Measurements from ENCODE around the gene GATA2.

GATA2 gene

DNA sequence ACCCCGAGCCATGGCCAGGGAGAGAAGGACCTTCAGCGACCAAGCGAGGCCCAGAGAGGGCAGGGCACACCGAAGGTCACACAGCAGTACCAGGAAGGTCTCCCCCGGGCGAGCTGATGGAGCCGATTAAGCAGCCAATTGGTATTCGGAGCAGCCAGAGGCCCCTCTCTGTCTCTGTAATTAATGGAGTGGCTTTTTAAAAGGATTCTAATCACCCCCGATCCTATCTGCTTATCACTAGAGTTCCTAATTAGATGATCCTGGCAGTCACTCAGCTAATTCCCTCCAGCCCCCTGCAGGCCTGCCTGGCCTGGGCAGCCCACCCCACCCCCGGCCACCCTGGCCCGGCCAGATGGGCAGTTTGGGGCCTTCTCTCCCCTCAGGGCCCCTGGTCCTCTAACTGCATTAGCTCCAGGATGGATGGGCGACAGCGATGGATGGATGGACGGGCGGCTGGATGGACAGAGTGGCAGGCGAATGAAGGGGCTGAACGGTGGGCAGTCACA is 24.7 kb downstream of the GATA2 start:
- H3K9ac ChIP-seq (ENCODE audit: low read length): no peak overlapping the region
- no peak overlapping the region for H4K8ac ChIP-seq (ENCODE audit: low read depth, low read length)
- no peak overlapping the region for H4K12ac ChIP-seq (ENCODE audit: low read depth, low read length)
- H3K79me2 ChIP-seq (ENCODE audit: control insufficient read depth, insufficient read depth, low read length, poor library complexity): no peaks in the 10 kb centered on the region
- no peaks in the 10 kb centered on the region for H3K79me1 ChIP-seq (ENCODE audit: low read length)
- H3K4me2 ChIP-seq (ENCODE audit: low read length): no peak overlapping the region
- H3K27me3 ChIP-seq (ENCODE audit: insufficient read depth, low read length): no peaks in the 10 kb centered on the region
- H4K91ac ChIP-seq (ENCODE audit: low read depth, low read length): no peak overlapping the region
- H2AK5ac ChIP-seq (ENCODE audit: low read length): no peak overlapping the region
- no peak overlapping the region for H3K27ac ChIP-seq (ENCODE audit: low read depth, low read length)
- no peak overlapping the region for H3K4me3 ChIP-seq (ENCODE audit: low read depth, low read length)
- no peak overlapping the region for H2BK12ac ChIP-seq (ENCODE audit: low read length)
- H2AFZ ChIP-seq (ENCODE audit: insufficient read depth, low read length, poor library complexity): no peak overlapping the region
- H3K23ac ChIP-seq (ENCODE audit: low read length): no peak overlapping the region
- H3K36me3 ChIP-seq (ENCODE audit: control insufficient read depth in 1 of 2, insufficient read depth in 2 of 2, low read length in 2 of 2): no peaks in the 10 kb centered on the region
- H3K18ac ChIP-seq (ENCODE audit: low read length): no peak overlapping the region
- H3K4ac ChIP-seq (ENCODE audit: low read depth, low read length): no peak overlapping the region
- peaks cover 2% of the 10 kb centered on the region for H3K9me3 ChIP-seq (ENCODE audit: insufficient read depth, low read depth, low read length)
- no peak overlapping the region for H2BK120ac ChIP-seq (ENCODE audit: insufficient read depth, low read length, poor library complexity)
- no CpG with 5 or more reads among the region's 17 CpGs for WGBS (ENCODE audit: extremely low coverage, insufficient coverage, insufficient read length)
- H2BK5ac ChIP-seq (ENCODE audit: low read depth, low read length, poor library complexity): no peak overlapping the region
- H3K4me1 ChIP-seq (ENCODE audit: control insufficient read depth in 1 of 2, insufficient read depth in 2 of 2, low read length in 2 of 2): no peaks in the 10 kb centered on the region
- no peak overlapping the region for H3K14ac ChIP-seq (ENCODE audit: low read length)
- no peak for DNase-seq

DNA sequence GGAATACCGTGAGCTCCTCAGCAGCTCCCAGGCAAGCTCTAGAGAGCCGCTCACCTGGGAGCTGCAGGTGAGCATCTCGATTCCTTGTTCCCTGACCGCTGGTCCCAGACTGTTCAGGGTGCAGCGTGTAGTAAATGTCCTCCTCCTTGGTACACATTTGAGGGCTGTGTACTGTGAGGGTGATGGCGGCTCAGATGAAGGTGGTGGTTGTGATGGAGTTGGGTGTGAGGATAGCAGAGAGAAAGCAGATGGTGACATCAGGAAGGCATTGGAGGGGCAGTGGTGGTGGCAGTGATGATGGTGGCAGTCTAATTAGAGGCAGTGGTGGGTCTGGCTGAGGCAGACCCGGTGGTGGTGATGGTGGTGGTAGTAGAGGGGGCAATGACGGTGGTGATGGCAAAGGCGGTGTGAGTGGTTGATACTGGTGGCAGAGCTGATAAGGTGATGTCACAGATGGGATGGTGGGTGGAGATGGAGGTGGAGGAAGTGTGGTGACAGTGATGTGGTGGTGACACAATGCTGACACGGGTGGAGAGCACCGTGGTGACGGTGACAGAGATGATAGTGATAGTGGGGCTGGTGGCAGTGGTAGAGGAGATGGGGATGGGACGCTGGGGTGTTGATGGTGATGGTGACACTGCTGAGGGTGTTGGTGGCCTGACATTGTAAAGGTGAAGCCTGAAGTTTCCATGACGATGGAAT is 26.0 kb downstream of the GATA2 start, which contains the start of gene DNAJB8:
Gene DNAJB8, minus strand, starts transcription at position 51 of the 702 bp plus-strand sequence. CDS start 3,645 bp downstream, outside the sequence.
- Histone ChIP-seq H3K14ac (ENCODE audit: low read length) (no peak within 1 kb of the TSS), H4K91ac (ENCODE audit: low read depth, low read length) (peak within 1 kb of the TSS; percentile 2), H3K23ac (ENCODE audit: low read length) (no peak within 1 kb of the TSS), H3K18ac (ENCODE audit: low read length) (no peak within 1 kb of the TSS), H2AFZ (ENCODE audit: insufficient read depth, low read length, poor library complexity) (no peak within 1 kb of the TSS), H2AK5ac (ENCODE audit: low read length) (no peak within 1 kb of the TSS), H4K12ac (ENCODE audit: low read depth, low read length) (no peak within 1 kb of the TSS), H3K4ac (ENCODE audit: low read depth, low read length) (no peak within 1 kb of the TSS), H2BK12ac (ENCODE audit: low read length) (no peak within 1 kb of the TSS), H2BK120ac (ENCODE audit: insufficient read depth, low read length, poor library complexity) (no peak within 1 kb of the TSS), H3K27ac (ENCODE audit: low read depth, low read length) (no peak within 1 kb of the TSS), H3K79me2 (ENCODE audit: control insufficient read depth, insufficient read depth, low read length, poor library complexity) (no peaks in the 10 kb centered on the region), H2BK5ac (ENCODE audit: low read depth, low read length, poor library complexity) (no peak within 1 kb of the TSS), H3K9me3 (ENCODE audit: insufficient read depth, low read depth, low read length) (peaks cover 3% of the 10 kb centered on the region), H3K4me2 (ENCODE audit: low read length) (no peak within 1 kb of the TSS), H3K27me3 (ENCODE audit: insufficient read depth, low read length) (no peaks in the 10 kb centered on the region), H3K36me3 (ENCODE audit: control insufficient read depth in 1 of 2, insufficient read depth in 2 of 2, low read length in 2 of 2) (no peaks in the 10 kb centered on the region), H3K4me1 (ENCODE audit: control insufficient read depth in 1 of 2, insufficient read depth in 2 of 2, low read length in 2 of 2) (no peaks in the 10 kb centered on the region), H4K8ac (ENCODE audit: low read depth, low read length) (no peak within 1 kb of the TSS), H3K4me3 (ENCODE audit: low read depth, low read length) (no peak within 1 kb of the TSS), H3K9ac (ENCODE audit: low read length) (no peak within 1 kb of the TSS), H3K79me1 (ENCODE audit: low read length) (no peaks in the 10 kb centered on the region)
- WGBS (ENCODE audit: extremely low coverage, insufficient coverage, insufficient read length): no CpG with 5 or more reads among the region's 14 CpGs
- no peak for DNase-seq

DNA sequence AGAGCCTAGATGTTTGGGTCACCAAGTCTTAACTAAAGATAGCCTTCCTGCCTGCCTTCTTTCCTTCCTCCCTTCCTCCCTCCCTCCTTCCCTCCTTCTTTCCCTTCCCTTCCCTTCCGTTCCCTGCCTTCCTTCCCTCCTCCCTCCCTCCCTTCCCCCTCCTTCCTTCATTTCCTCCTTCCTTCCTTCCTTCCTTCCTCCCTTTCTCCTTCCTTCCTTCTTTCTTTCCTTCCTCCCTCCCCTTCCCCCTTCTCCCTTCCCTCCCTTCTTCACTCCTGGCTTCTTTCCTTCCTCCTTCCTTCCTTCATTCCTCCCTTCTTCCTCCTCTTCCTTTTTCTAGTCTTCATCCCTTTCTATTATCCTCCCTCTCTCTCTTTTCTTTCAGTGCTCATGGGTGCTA is 28.3 kb downstream of the GATA2 start:
- no peak overlapping the region for H4K8ac ChIP-seq (ENCODE audit: low read depth, low read length)

DNA sequence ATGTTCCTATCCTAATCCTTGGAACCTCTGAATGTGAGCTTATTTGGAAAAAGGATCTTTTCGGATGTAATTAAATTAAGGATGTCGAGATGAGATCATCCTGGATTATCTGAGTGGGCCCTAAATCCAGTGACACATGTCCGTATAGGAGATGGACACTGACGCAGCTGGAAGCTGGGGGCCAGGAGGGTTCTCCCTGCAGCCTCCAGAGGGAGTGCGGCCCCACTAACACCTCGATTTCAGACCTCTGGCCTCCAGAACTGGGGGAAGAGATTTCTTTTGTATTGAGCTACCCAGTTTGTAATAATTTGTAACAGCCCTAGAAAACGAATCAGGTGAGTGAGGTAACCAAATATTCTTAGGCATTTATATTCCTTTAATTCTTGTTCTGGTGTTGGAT is 28.8 kb downstream of the GATA2 start:
- Histone ChIP-seq H3K4me3 (ENCODE audit: low read depth, low read length) (no peak overlapping the region), H3K79me1 (ENCODE audit: low read length) (no peaks in the 10 kb centered on the region), H2BK5ac (ENCODE audit: low read depth, low read length, poor library complexity) (no peak overlapping the region), H3K14ac (ENCODE audit: low read length) (no peak overlapping the region), H4K91ac (ENCODE audit: low read depth, low read length) (no peak overlapping the region), H3K4me1 (ENCODE audit: control insufficient read depth in 1 of 2, insufficient read depth in 2 of 2, low read length in 2 of 2) (no peaks in the 10 kb centered on the region), H3K36me3 (ENCODE audit: control insufficient read depth in 1 of 2, insufficient read depth in 2 of 2, low read length in 2 of 2) (no peaks in the 10 kb centered on the region), H4K8ac (ENCODE audit: low read depth, low read length) (no peak overlapping the region), H3K9ac (ENCODE audit: low read length) (no peak overlapping the region), H3K23ac (ENCODE audit: low read length) (no peak overlapping the region), H2AFZ (ENCODE audit: insufficient read depth, low read length, poor library complexity) (no peak overlapping the region), H3K9me3 (ENCODE audit: insufficient read depth, low read depth, low read length) (peaks cover 3% of the 10 kb centered on the region), H3K4ac (ENCODE audit: low read depth, low read length) (no peak overlapping the region), H2BK120ac (ENCODE audit: insufficient read depth, low read length, poor library complexity) (no peak overlapping the region), H3K79me2 (ENCODE audit: control insufficient read depth, insufficient read depth, low read length, poor library complexity) (no peaks in the 10 kb centered on the region), H2BK12ac (ENCODE audit: low read length) (no peak overlapping the region), H3K27me3 (ENCODE audit: insufficient read depth, low read length) (no peaks in the 10 kb centered on the region), H3K18ac (ENCODE audit: low read length) (no peak overlapping the region), H2AK5ac (ENCODE audit: low read length) (no peak overlapping the region), H3K27ac (ENCODE audit: low read depth, low read length) (no peak overlapping the region), H3K4me2 (ENCODE audit: low read length) (no peak overlapping the region), H4K12ac (ENCODE audit: low read depth, low read length) (no peak overlapping the region)
- WGBS (ENCODE audit: extremely low coverage, insufficient coverage, insufficient read length): no CpG with 5 or more reads among the region's 7 CpGs
- DNase-seq: no peak

More for the DNA sequence above, 28.3 kb downstream of the GATA2 start:
- no peak overlapping the region for H3K4ac ChIP-seq (ENCODE audit: low read depth, low read length)
- no CpG with 5 or more reads among the region's 1 CpG for WGBS (ENCODE audit: extremely low coverage, insufficient coverage, insufficient read length)
- peaks cover 3% of the 10 kb centered on the region for H3K9me3 ChIP-seq (ENCODE audit: insufficient read depth, low read depth, low read length)
- no peaks in the 10 kb centered on the region for H3K4me1 ChIP-seq (ENCODE audit: control insufficient read depth in 1 of 2, insufficient read depth in 2 of 2, low read length in 2 of 2)
- H3K79me2 ChIP-seq (ENCODE audit: control insufficient read depth, insufficient read depth, low read length, poor library complexity): no peaks in the 10 kb centered on the region
- no peak overlapping the region for H3K9ac ChIP-seq (ENCODE audit: low read length)
- no peak overlapping the region for H3K4me3 ChIP-seq (ENCODE audit: low read depth, low read length)
- H2BK5ac ChIP-seq (ENCODE audit: low read depth, low read length, poor library complexity): no peak overlapping the region
- no peaks in the 10 kb centered on the region for H3K79me1 ChIP-seq (ENCODE audit: low read length)
- no peak overlapping the region for H2AK5ac ChIP-seq (ENCODE audit: low read length)
- H3K23ac ChIP-seq (ENCODE audit: low read length): no peak overlapping the region
- H2BK120ac ChIP-seq (ENCODE audit: insufficient read depth, low read length, poor library complexity): no peak overlapping the region
- DNase-seq: no peak
- no peak overlapping the region for H2AFZ ChIP-seq (ENCODE audit: insufficient read depth, low read length, poor library complexity)
- no peaks in the 10 kb centered on the region for H3K27me3 ChIP-seq (ENCODE audit: insufficient read depth, low read length)
- no peak overlapping the region for H3K4me2 ChIP-seq (ENCODE audit: low read length)
- no peak overlapping the region for H4K91ac ChIP-seq (ENCODE audit: low read depth, low read length)
- H3K27ac ChIP-seq (ENCODE audit: low read depth, low read length): no peak overlapping the region
- no peak overlapping the region for H2BK12ac ChIP-seq (ENCODE audit: low read length)
- H3K14ac ChIP-seq (ENCODE audit: low read length): no peak overlapping the region
- no peak overlapping the region for H3K18ac ChIP-seq (ENCODE audit: low read length)
- H4K12ac ChIP-seq (ENCODE audit: low read depth, low read length): no peak overlapping the region
- H3K36me3 ChIP-seq (ENCODE audit: control insufficient read depth in 1 of 2, insufficient read depth in 2 of 2, low read length in 2 of 2): no peaks in the 10 kb centered on the region
